Parathyroid adenoma (tissue), 2 donors: ENCODE results near the gene MGAT4A.

Experiments
- H2AFZ ChIP-seq: fragments of 300-600 bp; sonication (generic); one replicate; pipeline ENCODE4 v1.7.0; 2017; ENCODE audit warnings: antibody characterized with exemption, mild to moderate bottlenecking
- H3K27ac ChIP-seq: fragments of 300-600 bp; sonication (generic); one replicate; pipeline ENCODE4 v1.7.0; 2017
- H3K27me3 ChIP-seq: fragments of 300-600 bp; sonication (generic); one replicate; pipeline ENCODE4 v1.7.0; 2017; ENCODE audit warnings: low read length; ENCODE audit not compliant: control insufficient read depth, insufficient read depth
- H3K36me3 ChIP-seq: fragments of 300-600 bp; sonication (generic); one replicate; pipeline ENCODE4 v1.7.0; 2017; ENCODE audit warnings: low read length; ENCODE audit not compliant: control insufficient read depth, insufficient read depth
- H3K4me1 ChIP-seq: fragments of 300-600 bp; sonication (generic); one replicate; pipeline ENCODE4 v1.7.0; 2017; ENCODE audit warnings: control low read depth
- H3K4me2 ChIP-seq: fragments of 300-600 bp; sonication (generic); one replicate; pipeline ENCODE4 v1.7.0; 2017; ENCODE audit warnings: low read length
- H3K4me3 ChIP-seq: fragments of 300-600 bp; sonication (generic); one replicate; pipeline ENCODE4 v1.7.0; 2017; ENCODE audit warnings: low read depth, low read length
- H3K79me2 ChIP-seq: fragments of 300-600 bp; sonication (generic); one replicate; pipeline ENCODE4 v1.7.0; 2017; ENCODE audit warnings: control low read depth
- H3K9ac ChIP-seq: fragments of 300-600 bp; sonication (generic); one replicate; pipeline ENCODE4 v1.7.0; 2017; ENCODE audit warnings: mild to moderate bottlenecking
- H3K9me3 ChIP-seq: fragments of 300-600 bp; sonication (generic); one replicate; pipeline ENCODE4 v1.7.0; 2017; ENCODE audit warnings: low read length; ENCODE audit not compliant: control insufficient read depth
- CTCF ChIP-seq: fragments of 300-600 bp; sonication (generic); IDR thresholded peaks from one replicate; pipeline ENCODE4 v1.7.0; 2017; ENCODE audit warnings: antibody characterized with exemption, mild to moderate bottlenecking
- donor health status: primary hyperparathyroidism.

MGAT4A gene

GRCh38 chr2:98570356-98570755 is 160.6 kb downstream of the MGAT4A start:
- Histone ChIP-seq H3K27me3 (no peaks in the 10 kb centered on the region), H3K4me3 (no peak overlapping the region), H3K9me3 (no peaks in the 10 kb centered on the region), H3K9ac (no peak overlapping the region), H3K4me2 (no peak overlapping the region), H3K36me3 (no peaks in the 10 kb centered on the region), H2AFZ (no peak overlapping the region), H3K27ac (no peak overlapping the region), H3K79me2 (no peaks in the 10 kb centered on the region), H3K4me1 (no peaks in the 10 kb centered on the region)
- TF ChIP-seq CTCF, result no peak

- no peak for TF ChIP-seq CTCF
- Histone ChIP-seq H3K4me2 (no peak overlapping the region), H3K36me3 (no peaks in the 10 kb centered on the region)
These were observed 161.0 kb downstream of the MGAT4A start for GRCh38 chr2:98569915-98570314.

DNA sequence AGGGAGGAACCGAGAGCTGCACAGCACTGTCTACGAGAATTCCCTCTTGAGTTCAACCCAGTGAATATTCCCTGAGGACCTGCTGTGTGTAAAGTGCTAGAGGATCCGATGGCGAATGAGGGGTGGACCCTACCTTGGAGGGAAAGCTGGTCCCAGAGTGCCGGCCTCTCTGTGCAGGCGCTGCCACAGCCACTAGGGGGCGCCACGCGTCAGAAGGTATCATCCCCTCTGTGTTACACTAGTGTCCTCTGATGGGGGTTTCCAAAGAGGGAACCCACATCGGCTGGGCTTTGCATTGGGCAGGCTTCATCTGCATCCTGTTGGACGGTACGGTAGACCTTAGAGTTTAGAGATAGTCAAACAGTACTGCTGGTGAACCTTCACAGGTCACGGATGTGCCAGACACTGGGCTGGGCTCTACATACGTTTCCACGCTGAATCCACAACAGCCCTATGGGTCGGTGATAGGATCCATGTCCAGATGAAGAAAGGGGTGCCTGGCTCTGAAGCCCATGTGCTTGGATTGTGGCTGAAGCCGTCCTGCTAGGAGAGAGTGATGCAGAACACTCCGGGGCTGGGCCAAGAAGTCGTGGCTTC is 161.6 kb downstream of the MGAT4A start:
- H3K27me3 ChIP-seq, result no peaks in the 10 kb centered on the region

More at GRCh38 chr2:98569915-98570314, 161.0 kb downstream of the MGAT4A start:
- Histone ChIP-seq H3K9ac (no peak overlapping the region), H3K4me1 (no peaks in the 10 kb centered on the region), H3K9me3 (no peaks in the 10 kb centered on the region), H3K4me3 (no peak overlapping the region), H3K27me3 (no peaks in the 10 kb centered on the region), H3K27ac (no peak overlapping the region), H2AFZ (no peak overlapping the region), H3K79me2 (no peaks in the 10 kb centered on the region)

More for the DNA sequence above, 161.6 kb downstream of the MGAT4A start:
- Histone ChIP-seq H3K9me3 (no peaks in the 10 kb centered on the region), H2AFZ (no peak overlapping the region), H3K4me3 (no peak overlapping the region), H3K79me2 (no peaks in the 10 kb centered on the region), H3K4me2 (no peak overlapping the region), H3K9ac (no peak overlapping the region), H3K27ac (no peak overlapping the region), H3K36me3 (no peaks in the 10 kb centered on the region), H3K4me1 (no peaks in the 10 kb centered on the region)
- TF ChIP-seq CTCF, result peak; percentile 56
